ENCODE data around the gene DMBT1.

DMBT1 gene

DNA sequence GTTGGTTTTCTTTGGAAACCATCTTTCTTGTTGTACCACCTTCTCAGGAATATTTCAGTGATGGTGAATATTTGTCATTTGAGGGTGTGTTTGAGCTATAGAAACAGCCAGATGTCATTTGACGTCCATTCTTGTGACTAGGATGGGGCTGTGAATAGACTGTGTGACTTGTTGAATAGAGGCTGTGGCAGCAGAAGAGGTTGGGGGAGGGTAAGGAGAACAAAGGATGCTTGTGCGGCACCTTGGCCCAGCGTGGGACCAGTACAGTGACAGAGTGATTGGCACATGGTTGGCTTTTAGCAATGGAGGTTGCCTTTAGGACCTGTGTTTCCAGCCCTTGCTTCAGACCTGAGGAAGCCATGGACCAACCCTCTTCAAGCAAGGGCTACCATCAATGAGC lies 11.3 kb downstream of the DMBT1 start:
- no peak overlapping the region for H3K4me2 ChIP-seq (ENCODE audit: insufficient read depth, low read length, poor library complexity, severe bottlenecking)
- H2BK15ac ChIP-seq (ENCODE audit: low read length), result no peak overlapping the region
- H3K4ac ChIP-seq (ENCODE audit: low read length), result no peak overlapping the region
- H4K91ac ChIP-seq (ENCODE audit: low read depth, low read length, poor library complexity), result no peak overlapping the region
- no peak overlapping the region for H4K8ac ChIP-seq (ENCODE audit: low read depth, low read length)
- H2BK5ac ChIP-seq (ENCODE audit: low read length), result no peak overlapping the region
- H3K9me3 ChIP-seq (replicated peaks in 1 of 2; ENCODE audit: control insufficient read depth in 2 of 2, insufficient read depth in 1 of 2, low read depth in 1 of 2, low read length in 2 of 2), result no peaks in the 10 kb centered on the region
- H3K27me3 ChIP-seq (ENCODE audit: control insufficient read depth in 3 of 3, insufficient read depth in 3 of 3, low read depth in 1 of 3, low read length in 3 of 3), result peaks cover 0 to 3% (median 0%) of the 10 kb centered on the region in 3 experiments
- WGBS, 2 donors (ENCODE audit: extremely low coverage in 2 of 2, insufficient read length in 2 of 2, insufficient replicate concordance in 1 of 2), result no CpG with 5 or more reads among the region's 3 CpGs
- no peak overlapping the region for H3K4me3 ChIP-seq (ENCODE audit: low read length in 2 of 2)
- DNase-seq (ENCODE audit: low spot score), result no peak
- no peak overlapping the region for H2BK12ac ChIP-seq (ENCODE audit: low read length)
- H2AK5ac ChIP-seq (ENCODE audit: low read depth, low read length), result no peak overlapping the region
- no peak overlapping the region for H3K14ac ChIP-seq (ENCODE audit: low read length)
- H3K9ac ChIP-seq (ENCODE audit: low read depth, low read length, poor library complexity), result no peak overlapping the region
- no peaks in the 10 kb centered on the region for H3K4me1 ChIP-seq (ENCODE audit: control insufficient read depth in 2 of 2, insufficient read depth in 1 of 2, low read depth in 1 of 2, low read length in 2 of 2)
- H2BK120ac ChIP-seq (ENCODE audit: low read depth, low read length), result no peak overlapping the region
- no peak overlapping the region for H2AFZ ChIP-seq (ENCODE audit: low read length)
- H3K27ac ChIP-seq (replicated peaks; ENCODE audit: low read length), result no peak overlapping the region
- H3K79me1 ChIP-seq (ENCODE audit: low read depth, low read length), result no peaks in the 10 kb centered on the region
- no peak overlapping the region for H3K23ac ChIP-seq (ENCODE audit: low read depth, low read length, poor library complexity)
- H3K36me3 ChIP-seq (replicated peaks in 1 of 2; ENCODE audit: control insufficient read depth in 2 of 2, insufficient read depth in 2 of 2, low read length in 2 of 2), result no peaks in the 10 kb centered on the region
- H3K18ac ChIP-seq (ENCODE audit: low read length), result no peak overlapping the region

DNA sequence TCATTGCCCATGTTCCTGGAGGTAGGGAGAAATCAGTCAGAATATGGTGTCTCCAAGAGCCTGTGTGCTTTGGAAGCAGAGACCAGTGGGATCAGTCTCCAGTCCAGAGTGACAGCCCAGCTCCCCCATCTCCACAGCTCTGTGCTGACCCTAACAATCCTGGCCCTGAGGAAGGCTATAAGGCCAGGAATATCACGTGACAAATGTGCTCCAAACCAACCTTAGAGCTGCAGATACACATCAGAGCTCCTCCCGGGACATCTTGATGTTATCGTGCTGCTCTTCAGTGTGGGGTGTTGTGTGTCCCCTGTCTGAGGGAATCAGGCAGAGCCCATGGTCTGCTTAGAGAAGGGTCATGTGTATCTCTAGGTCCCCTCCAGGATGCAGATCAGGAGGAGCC lies 15.2 kb downstream of the DMBT1 start:
- Histone ChIP-seq H2BK12ac (ENCODE audit: low read length) (no peak overlapping the region), H3K27me3 (ENCODE audit: control insufficient read depth in 3 of 3, insufficient read depth in 3 of 3, low read depth in 1 of 3, low read length in 3 of 3) (peaks cover 0 to 14% (median 0%) of the 10 kb centered on the region in 3 experiments), H3K4me3 (ENCODE audit: low read length in 2 of 2) (no peak overlapping the region), H3K9me3 (replicated peaks in 1 of 2; ENCODE audit: control insufficient read depth in 2 of 2, insufficient read depth in 1 of 2, low read depth in 1 of 2, low read length in 2 of 2) (no peaks in the 10 kb centered on the region), H3K9ac (ENCODE audit: low read depth, low read length, poor library complexity) (no peak overlapping the region), H4K91ac (ENCODE audit: low read depth, low read length, poor library complexity) (no peak overlapping the region), H3K14ac (ENCODE audit: low read length) (no peak overlapping the region), H3K4ac (ENCODE audit: low read length) (no peak overlapping the region), H3K18ac (ENCODE audit: low read length) (no peak overlapping the region), H2AK5ac (ENCODE audit: low read depth, low read length) (no peak overlapping the region), H3K36me3 (replicated peaks in 1 of 2; ENCODE audit: control insufficient read depth in 2 of 2, insufficient read depth in 2 of 2, low read length in 2 of 2) (no peaks in the 10 kb centered on the region), H2BK15ac (ENCODE audit: low read length) (no peak overlapping the region), H4K8ac (ENCODE audit: low read depth, low read length) (no peak overlapping the region), H2BK5ac (ENCODE audit: low read length) (no peak overlapping the region), H2AFZ (ENCODE audit: low read length) (no peak overlapping the region), H3K27ac (replicated peaks; ENCODE audit: low read length) (no peak overlapping the region), H2BK120ac (ENCODE audit: low read depth, low read length) (no peak overlapping the region), H3K4me1 (ENCODE audit: control insufficient read depth in 2 of 2, insufficient read depth in 1 of 2, low read depth in 1 of 2, low read length in 2 of 2) (no peaks in the 10 kb centered on the region), H3K79me1 (ENCODE audit: low read depth, low read length) (no peaks in the 10 kb centered on the region), H3K23ac (ENCODE audit: low read depth, low read length, poor library complexity) (no peak overlapping the region), H3K4me2 (ENCODE audit: insufficient read depth, low read length, poor library complexity, severe bottlenecking) (no peak overlapping the region)
- DNase-seq (ENCODE audit: low spot score), result no peak
- WGBS, 2 donors (ENCODE audit: extremely low coverage in 2 of 2, insufficient read length in 2 of 2, insufficient replicate concordance in 1 of 2), result no CpG with 5 or more reads among the region's 3 CpGs

DNA sequence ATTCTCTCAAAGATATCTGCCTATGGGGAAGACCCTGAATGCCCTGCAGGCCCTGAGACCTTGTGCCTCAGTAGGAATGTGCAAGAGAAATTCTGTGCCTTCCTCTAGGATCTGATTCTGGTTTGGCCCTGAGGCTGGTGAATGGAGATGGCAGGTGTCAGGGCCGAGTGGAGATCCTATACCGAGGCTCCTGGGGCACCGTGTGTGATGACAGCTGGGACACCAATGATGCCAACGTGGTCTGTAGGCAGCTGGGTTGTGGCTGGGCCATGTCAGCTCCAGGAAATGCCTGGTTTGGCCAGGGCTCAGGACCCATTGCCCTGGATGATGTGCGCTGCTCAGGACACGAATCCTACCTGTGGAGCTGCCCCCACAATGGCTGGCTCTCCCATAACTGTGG lies 15.7 kb downstream of the DMBT1 start:
- Histone ChIP-seq H3K27ac (replicated peaks; ENCODE audit: low read length) (no peak overlapping the region), H2AFZ (ENCODE audit: low read length) (no peak overlapping the region), H2BK5ac (ENCODE audit: low read length) (no peak overlapping the region), H2AK5ac (ENCODE audit: low read depth, low read length) (no peak overlapping the region), H3K4me1 (ENCODE audit: control insufficient read depth in 2 of 2, insufficient read depth in 1 of 2, low read depth in 1 of 2, low read length in 2 of 2) (no peaks in the 10 kb centered on the region), H3K4me3 (ENCODE audit: low read length in 2 of 2) (no peak overlapping the region), H4K91ac (ENCODE audit: low read depth, low read length, poor library complexity) (no peak overlapping the region), H2BK120ac (ENCODE audit: low read depth, low read length) (no peak overlapping the region), H4K8ac (ENCODE audit: low read depth, low read length) (no peak overlapping the region), H3K79me1 (ENCODE audit: low read depth, low read length) (no peaks in the 10 kb centered on the region), H3K9ac (ENCODE audit: low read depth, low read length, poor library complexity) (peak overlapping the region; percentile 39), H3K27me3 (ENCODE audit: control insufficient read depth in 3 of 3, insufficient read depth in 3 of 3, low read depth in 1 of 3, low read length in 3 of 3) (peaks cover 0 to 14% (median 0%) of the 10 kb centered on the region in 3 experiments), H3K18ac (ENCODE audit: low read length) (no peak overlapping the region), H3K23ac (ENCODE audit: low read depth, low read length, poor library complexity) (no peak overlapping the region), H3K14ac (ENCODE audit: low read length) (no peak overlapping the region), H3K4ac (ENCODE audit: low read length) (no peak overlapping the region), H2BK15ac (ENCODE audit: low read length) (no peak overlapping the region), H3K4me2 (ENCODE audit: insufficient read depth, low read length, poor library complexity, severe bottlenecking) (no peak overlapping the region), H2BK12ac (ENCODE audit: low read length) (no peak overlapping the region), H3K9me3 (replicated peaks in 1 of 2; ENCODE audit: control insufficient read depth in 2 of 2, insufficient read depth in 1 of 2, low read depth in 1 of 2, low read length in 2 of 2) (no peaks in the 10 kb centered on the region), H3K36me3 (replicated peaks in 1 of 2; ENCODE audit: control insufficient read depth in 2 of 2, insufficient read depth in 2 of 2, low read length in 2 of 2) (no peaks in the 10 kb centered on the region)
- DNase-seq (ENCODE audit: low spot score), result no peak
- no CpG with 5 or more reads among the region's 6 CpGs for WGBS, 2 donors (ENCODE audit: extremely low coverage in 2 of 2, insufficient read length in 2 of 2, insufficient replicate concordance in 1 of 2)

DNA sequence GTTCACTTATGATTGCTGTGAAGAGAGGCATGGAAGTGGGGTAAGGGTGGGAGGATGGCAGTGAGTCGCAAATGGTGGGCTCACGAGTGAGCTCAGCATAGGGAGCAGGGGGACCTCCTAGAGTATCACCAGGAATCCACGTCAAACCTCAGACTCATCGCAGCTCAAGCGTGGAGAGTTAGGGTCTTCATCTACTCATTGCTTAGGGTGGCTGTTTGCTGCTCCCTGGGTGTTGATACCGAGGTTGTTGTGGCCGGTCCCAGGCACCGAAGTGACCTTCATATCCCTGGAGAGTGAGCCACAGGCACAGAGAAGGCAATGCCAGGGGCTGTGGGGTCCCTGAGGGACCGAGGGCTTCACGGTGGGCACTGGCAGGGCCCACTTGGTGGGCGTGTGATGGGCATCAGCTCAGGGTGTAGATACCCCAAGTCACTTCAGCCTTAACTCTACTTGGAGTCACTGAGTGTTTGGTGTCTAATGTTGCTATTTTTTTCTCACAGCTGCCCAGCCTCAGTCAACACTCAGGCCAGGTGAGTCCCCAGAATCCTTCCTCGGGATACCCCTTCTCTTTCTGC lies 16.8 kb downstream of the DMBT1 start:
- Histone ChIP-seq H3K4me1 (ENCODE audit: control insufficient read depth in 2 of 2, insufficient read depth in 1 of 2, low read depth in 1 of 2, low read length in 2 of 2) (no peaks in the 10 kb centered on the region), H2AK5ac (ENCODE audit: low read depth, low read length) (no peak overlapping the region), H4K8ac (ENCODE audit: low read depth, low read length) (no peak overlapping the region), H2AFZ (ENCODE audit: low read length) (no peak overlapping the region), H3K23ac (ENCODE audit: low read depth, low read length, poor library complexity) (no peak overlapping the region), H3K4me3 (ENCODE audit: low read length in 2 of 2) (no peak overlapping the region), H3K9ac (ENCODE audit: low read depth, low read length, poor library complexity) (no peak overlapping the region), H3K14ac (ENCODE audit: low read length) (no peak overlapping the region), H4K91ac (ENCODE audit: low read depth, low read length, poor library complexity) (no peak overlapping the region), H3K27me3 (ENCODE audit: control insufficient read depth in 3 of 3, insufficient read depth in 3 of 3, low read depth in 1 of 3, low read length in 3 of 3) (peaks cover 0 to 14% (median 0%) of the 10 kb centered on the region in 3 experiments), H3K79me1 (ENCODE audit: low read depth, low read length) (no peaks in the 10 kb centered on the region), H2BK120ac (ENCODE audit: low read depth, low read length) (no peak overlapping the region), H3K18ac (ENCODE audit: low read length) (no peak overlapping the region), H2BK12ac (ENCODE audit: low read length) (no peak overlapping the region), H3K36me3 (replicated peaks in 1 of 2; ENCODE audit: control insufficient read depth in 2 of 2, insufficient read depth in 2 of 2, low read length in 2 of 2) (no peaks in the 10 kb centered on the region), H3K27ac (replicated peaks; ENCODE audit: low read length) (no peak overlapping the region), H2BK15ac (ENCODE audit: low read length) (no peak overlapping the region), H3K4ac (ENCODE audit: low read length) (no peak overlapping the region), H3K9me3 (replicated peaks in 1 of 2; ENCODE audit: control insufficient read depth in 2 of 2, insufficient read depth in 1 of 2, low read depth in 1 of 2, low read length in 2 of 2) (no peaks in the 10 kb centered on the region), H3K4me2 (ENCODE audit: insufficient read depth, low read length, poor library complexity, severe bottlenecking) (no peak overlapping the region), H2BK5ac (ENCODE audit: low read length) (no peak overlapping the region)
- WGBS, 2 donors (ENCODE audit: extremely low coverage in 2 of 2, insufficient read length in 2 of 2, insufficient replicate concordance in 1 of 2), result no CpG with 5 or more reads among the region's 12 CpGs
- DNase-seq (ENCODE audit: low spot score), result no peak
